Mesenchymal stem cell (in vitro differentiated cells and primary cell): ENCODE measurements around the gene LRRC19.

Experiments
- DNase-seq: peaks from one replicate; pipeline ENCODE4 v3.0.0-alpha.2; 2013
- H2AFZ ChIP-seq: one replicate; pipeline ENCODE4 v1.6.1; 2013; ENCODE audit warnings: low read depth, mild to moderate bottlenecking, control low read depth, inconsistent platforms, low read length, moderate library complexity
- H2AK5ac ChIP-seq: 2 replicates; pipeline ENCODE4 v1.6.1; 2013; ENCODE audit warnings: low read length, moderate library complexity, mild to moderate bottlenecking, inconsistent platforms; ENCODE audit not compliant: severe bottlenecking
- H2BK120ac ChIP-seq: one replicate; pipeline ENCODE4 v1.6.1; 2013; ENCODE audit warnings: low read depth, mild to moderate bottlenecking, inconsistent platforms, low read length, moderate library complexity
- H2BK12ac ChIP-seq, 2 experiments: one replicate each; pipeline ENCODE4 v1.6.1; 2013; ENCODE audit warnings: inconsistent platforms in 2 of 2, low read length in 2 of 2, mild to moderate bottlenecking in 2 of 2, moderate library complexity in 2 of 2, control low read depth in 1 of 2
- H2BK15ac ChIP-seq: one replicate; pipeline ENCODE4 v1.6.1; 2013; ENCODE audit warnings: mild to moderate bottlenecking, low read depth, inconsistent platforms; ENCODE audit not compliant: poor library complexity, severe bottlenecking
- H2BK5ac ChIP-seq: 2 replicates; pipeline ENCODE4 v1.6.1; 2013; ENCODE audit warnings: low read depth, mild to moderate bottlenecking, low read length, control low read depth, inconsistent platforms; ENCODE audit not compliant: poor library complexity, severe bottlenecking
- H3K14ac ChIP-seq, 2 experiments: one replicate each; pipeline ENCODE4 v1.6.1; 2013; ENCODE audit warnings: inconsistent platforms in 2 of 2, low read length in 2 of 2, control low read depth in 1 of 2, mild to moderate bottlenecking in 1 of 2, moderate library complexity in 1 of 2
- H3K18ac ChIP-seq, 2 experiments: one replicate each; pipeline ENCODE4 v1.6.1; 2013; ENCODE audit warnings: inconsistent platforms in 2 of 2, low read length in 2 of 2, control low read depth in 1 of 2, low read depth in 1 of 2, mild to moderate bottlenecking in 1 of 2
- H3K23ac ChIP-seq, 2 experiments: one replicate each; pipeline ENCODE4 v1.6.1; 2013; ENCODE audit warnings: inconsistent platforms in 2 of 2, low read length in 2 of 2, mild to moderate bottlenecking in 2 of 2, moderate library complexity in 2 of 2, control low read depth in 1 of 2
- H3K27ac ChIP-seq: 2 replicates; pipeline ENCODE4 v1.5.1; 2013; ENCODE audit warnings: mild to moderate bottlenecking, moderate library complexity, low read length, control low read depth, inconsistent platforms; ENCODE audit not compliant: poor library complexity, severe bottlenecking
- H3K27me3 ChIP-seq, 2 experiments: 2 replicates each; pipeline versions ENCODE4 v1.6.1 to v1.7.0; 2013; ENCODE audit warnings: low read length in 2 of 2, mild to moderate bottlenecking in 2 of 2, moderate library complexity in 2 of 2, control low read depth in 1 of 2, inconsistent platforms in 1 of 2; ENCODE audit not compliant: control insufficient read depth in 1 of 2, insufficient read depth in 1 of 2
- H3K36me3 ChIP-seq, 2 experiments: 2 replicates each; pipeline versions ENCODE4 v1.6.1 to v1.7.0; 2013; ENCODE audit warnings: low read length in 2 of 2, control low read depth in 1 of 2, inconsistent platforms in 1 of 2, low read depth in 1 of 2, mild to moderate bottlenecking in 1 of 2; ENCODE audit not compliant: insufficient read depth in 2 of 2, control insufficient read depth in 1 of 2
- H3K4ac ChIP-seq, 2 experiments: one replicate each; pipeline ENCODE4 v1.6.1; 2013; ENCODE audit warnings: inconsistent platforms in 2 of 2, low read length in 2 of 2, mild to moderate bottlenecking in 2 of 2, moderate library complexity in 2 of 2, control low read depth in 1 of 2, low read depth in 1 of 2
- H3K4me1 ChIP-seq: 2 replicates; pipeline ENCODE4 v1.6.1; 2013; ENCODE audit warnings: low read depth, low read length, control low read depth; ENCODE audit not compliant: control insufficient read depth, insufficient read depth
- H3K4me2 ChIP-seq: 2 replicates; pipeline ENCODE4 v1.6.1; 2013; ENCODE audit warnings: low read length, mild to moderate bottlenecking, inconsistent platforms; ENCODE audit not compliant: poor library complexity, severe bottlenecking
- H3K4me3 ChIP-seq, 2 experiments: 2 replicates each; pipeline versions ENCODE4 v1.5.1 to v1.7.0; 2013; ENCODE audit warnings: low read length in 2 of 2, mild to moderate bottlenecking in 2 of 2, control low read depth in 1 of 2, low read depth in 1 of 2; ENCODE audit not compliant: insufficient read depth in 1 of 2
- H3K79me1 ChIP-seq: replicated peaks from 2 replicates; pipeline ENCODE4 v1.6.1; 2013; ENCODE audit warnings: mild to moderate bottlenecking, control low read depth, low read length, inconsistent platforms; ENCODE audit not compliant: poor library complexity, severe bottlenecking
- H3K9ac ChIP-seq: 2 replicates; pipeline ENCODE4 v1.7.0; 2013; ENCODE audit warnings: mild to moderate bottlenecking, low read length, moderate library complexity
- H3K9me3 ChIP-seq: 2 replicates; pipeline ENCODE4 v1.7.0; 2013; ENCODE audit warnings: mild to moderate bottlenecking, low read length; ENCODE audit not compliant: control insufficient read depth
- H4K8ac ChIP-seq: one replicate; pipeline ENCODE4 v1.6.1; 2013; ENCODE audit warnings: inconsistent platforms, mild to moderate bottlenecking, low read length, moderate library complexity
- H4K91ac ChIP-seq: one replicate; pipeline ENCODE4 v1.6.1; 2013; ENCODE audit warnings: mild to moderate bottlenecking, low read length, inconsistent platforms
- WGBS: methylation state at CpG from one replicate; pipeline ENCODE4 v1.1.7; 2013; ENCODE audit warnings: mixed read lengths; 5-methylcytosine and 5-hydroxymethylcytosine counted together

The LRRC19 gene

DNA sequence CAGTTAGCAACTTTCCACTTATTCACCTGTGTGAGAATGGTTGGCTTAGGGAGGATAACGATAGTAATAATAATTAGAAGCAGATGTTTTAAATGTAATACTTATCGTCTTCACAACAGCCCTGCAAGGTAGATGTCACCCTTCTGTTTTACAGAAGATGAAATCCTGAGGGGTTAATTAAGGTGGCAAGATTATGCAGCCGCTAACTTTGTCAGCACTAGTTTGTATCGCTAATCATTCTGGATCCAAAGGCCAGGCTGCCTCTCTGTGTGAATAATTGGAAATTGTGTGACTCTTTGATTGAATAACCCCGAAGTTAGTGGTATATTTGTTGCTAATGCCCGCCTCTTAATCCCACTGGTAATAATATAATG lies 48.6 kb downstream of the LRRC19 start:
- Histone ChIP-seq H2BK120ac (no peak overlapping the region), H3K23ac (no peak overlapping the region), H2BK5ac (no peak overlapping the region), H3K4me1 (no peaks in the 10 kb centered on the region), H3K18ac (peak overlapping the region; percentile 25 to 40), H3K9me3 (no peaks in the 10 kb centered on the region), H3K4me3 (peak overlapping the region in 1 of 2 experiments; percentile 92), H3K27me3 (no peaks in the 10 kb centered on the region), H2BK15ac (no peak overlapping the region), H3K4ac (no peak overlapping the region), H3K36me3 (no peaks in the 10 kb centered on the region), H3K27ac (peak overlapping the region; percentile 66), H2AK5ac (no peak overlapping the region), H3K79me1 (peaks cover 9% of the 10 kb centered on the region), H4K8ac (no peak overlapping the region), H4K91ac (no peak overlapping the region), H3K4me2 (peak overlapping the region; percentile 60), H2BK12ac (no peak overlapping the region), H2AFZ (peak overlapping the region; percentile 36), H3K9ac (peak overlapping the region; percentile 99), H3K14ac (no peak overlapping the region)
- WGBS: 31% methylated on average over 3 of the region's 6 CpGs
- no peak for DNase-seq

DNA sequence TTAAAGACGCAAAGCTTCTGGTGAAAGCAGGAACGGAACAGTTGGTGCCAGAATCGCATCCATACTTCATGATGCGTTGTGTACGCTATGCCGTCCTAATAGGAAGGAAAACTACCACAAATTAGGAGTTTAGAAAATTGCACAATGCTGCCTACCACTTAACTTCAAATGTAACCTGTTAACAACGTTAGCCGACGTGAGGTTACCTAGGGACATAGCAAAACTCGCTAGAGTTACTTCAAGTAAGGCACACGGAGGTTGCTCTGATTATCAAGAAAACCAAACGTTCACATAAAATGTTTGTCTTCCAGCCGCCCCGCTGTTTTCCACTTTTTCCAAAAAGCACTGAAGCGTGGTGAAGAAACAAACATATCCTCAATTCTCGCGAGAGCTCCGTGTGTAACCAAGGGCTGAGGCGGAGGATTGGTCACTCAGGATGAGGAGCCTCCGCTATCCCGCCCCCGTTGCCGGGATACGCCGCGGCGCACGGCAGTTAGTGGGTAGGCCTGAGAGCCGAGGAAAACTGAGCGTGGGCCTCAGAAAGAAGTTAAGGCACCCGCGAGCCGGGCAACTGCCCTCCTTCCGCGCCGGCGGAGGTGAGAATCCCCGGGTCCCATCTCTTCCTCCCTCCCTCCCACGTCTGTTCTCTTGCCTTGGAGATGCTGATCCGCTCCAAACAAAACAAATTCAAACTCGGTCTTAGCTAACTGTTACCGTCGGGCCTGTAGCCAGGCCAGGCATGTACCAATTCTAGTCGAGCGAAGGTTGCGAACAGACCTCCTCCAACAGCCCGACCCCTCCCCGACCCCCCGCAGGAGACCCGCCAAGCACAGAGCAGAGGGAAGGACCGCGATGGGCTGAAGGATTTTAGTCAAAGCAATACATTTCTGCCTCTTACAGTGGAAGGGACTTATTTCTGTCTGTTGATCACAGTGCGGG lies 49.3 kb downstream of the LRRC19 start, which contains the start of gene IFT74:
TSS of gene IFT74 (plus strand) at position 492 of the 939 bp plus-strand sequence. CDS start 5,556 bp downstream, outside the sequence.
- H3K79me1 ChIP-seq: peaks cover 8% of the 10 kb centered on the region

GRCh38 chr9:26955222-26955903 lies 50.1 kb downstream of the LRRC19 start:
- no peaks in the 10 kb centered on the region for H3K36me3 ChIP-seq
- no peak overlapping the region for H2BK5ac ChIP-seq
- peaks cover 8% of the 10 kb centered on the region for H3K79me1 ChIP-seq
- no peak overlapping the region for H3K14ac ChIP-seq
- H3K4me2 ChIP-seq: peak overlapping the region; percentile 73
- H3K27ac ChIP-seq: no peak overlapping the region
- H3K4me3 ChIP-seq: peak overlapping the region in 1 of 2 experiments; percentile 92
- WGBS: 75% methylated on average over 3 of the region's 4 CpGs
- peak overlapping the region; percentile 61 for H2AFZ ChIP-seq
- H3K9ac ChIP-seq: peak overlapping the region; percentile 99
- H4K91ac ChIP-seq: no peak overlapping the region
- no peaks in the 10 kb centered on the region for H3K9me3 ChIP-seq
- no peak overlapping the region for H3K4ac ChIP-seq
- H2AK5ac ChIP-seq: no peak overlapping the region
- H2BK15ac ChIP-seq: no peak overlapping the region
- H2BK12ac ChIP-seq: no peak overlapping the region
- H3K18ac ChIP-seq: no peak overlapping the region
- DNase-seq: peak; percentile 26
- no peak overlapping the region for H2BK120ac ChIP-seq
- H3K27me3 ChIP-seq: no peaks in the 10 kb centered on the region
- H3K23ac ChIP-seq: no peak overlapping the region
- no peak overlapping the region for H4K8ac ChIP-seq
- H3K4me1 ChIP-seq: no peaks in the 10 kb centered on the region

More for the DNA sequence above, 49.3 kb downstream of the LRRC19 start, which contains the start of gene IFT74:
- no peak within 1 kb of the TSS for H2BK120ac ChIP-seq
- H3K9me3 ChIP-seq: no peaks in the 10 kb centered on the region
- H3K4me1 ChIP-seq: no peaks in the 10 kb centered on the region
- no peak within 1 kb of the TSS for H3K23ac ChIP-seq
- H2BK12ac ChIP-seq: no peak within 1 kb of the TSS
- peak within 1 kb of the TSS; percentile 34 for H2BK5ac ChIP-seq
- H3K4me2 ChIP-seq: peak within 1 kb of the TSS; percentile 73
- no peak within 1 kb of the TSS for H2AK5ac ChIP-seq
- DNase-seq: peak; percentile 99
- no peaks in the 10 kb centered on the region for H3K27me3 ChIP-seq
- 3% methylated on average over 51 of the region's 53 CpGs for WGBS
- peak within 1 kb of the TSS; percentile 27 to 60 for H3K4ac ChIP-seq
- peak within 1 kb of the TSS; percentile 81 for H3K27ac ChIP-seq
- peak within 1 kb of the TSS; percentile 11 for H4K91ac ChIP-seq
- H3K36me3 ChIP-seq: no peaks in the 10 kb centered on the region
- peak within 1 kb of the TSS; percentile 61 for H2AFZ ChIP-seq
- peak within 1 kb of the TSS; percentile 83 for H4K8ac ChIP-seq
- peak within 1 kb of the TSS in 1 of 2 experiments; percentile 53 for H3K14ac ChIP-seq
- H3K4me3 ChIP-seq: peak within 1 kb of the TSS; percentile 64 to 92
- H3K9ac ChIP-seq: peak within 1 kb of the TSS; percentile 99
- no peak within 1 kb of the TSS for H2BK15ac ChIP-seq
- peak within 1 kb of the TSS; percentile 47 to 72 for H3K18ac ChIP-seq

DNA sequence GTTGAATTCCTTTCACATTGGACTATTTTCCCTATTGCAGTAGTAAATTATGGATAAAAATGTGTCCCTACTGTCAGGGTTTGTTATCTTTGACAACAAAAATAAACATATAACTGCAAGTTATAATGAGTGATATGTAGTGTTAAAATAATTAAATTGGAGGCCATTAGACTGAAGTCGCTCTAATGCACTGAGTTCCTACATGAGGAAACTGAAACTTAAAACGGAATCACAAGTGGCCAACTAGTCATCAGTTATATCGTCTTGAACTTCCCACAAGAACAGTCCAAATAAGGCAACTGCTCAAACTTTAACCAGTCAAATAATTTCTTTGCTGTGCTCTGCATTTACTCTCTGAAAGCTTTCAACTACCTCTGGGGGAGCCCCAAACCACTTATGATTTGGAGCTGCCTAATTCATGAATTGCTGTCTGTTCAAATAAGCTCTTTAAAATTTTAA lies 51.4 kb downstream of the LRRC19 start:
- H3K4ac ChIP-seq: no peak overlapping the region
- no peaks in the 10 kb centered on the region for H3K36me3 ChIP-seq
- no peak overlapping the region for H3K4me3 ChIP-seq
- no peak overlapping the region for H2BK15ac ChIP-seq
- WGBS: 87% methylated on average over 3 of the region's 3 CpGs
- H2AFZ ChIP-seq: no peak overlapping the region
- no peak overlapping the region for H3K27ac ChIP-seq
- H3K79me1 ChIP-seq: peaks cover 7% of the 10 kb centered on the region
- no peaks in the 10 kb centered on the region for H3K4me1 ChIP-seq
- H2BK120ac ChIP-seq: no peak overlapping the region
- no peaks in the 10 kb centered on the region for H3K9me3 ChIP-seq
- H3K23ac ChIP-seq: no peak overlapping the region
- no peak overlapping the region for H4K91ac ChIP-seq
- no peaks in the 10 kb centered on the region for H3K27me3 ChIP-seq
- no peak overlapping the region for H3K9ac ChIP-seq
- H4K8ac ChIP-seq: no peak overlapping the region
- peak; percentile 30 for DNase-seq
- no peak overlapping the region for H3K18ac ChIP-seq
- H3K4me2 ChIP-seq: no peak overlapping the region
- no peak overlapping the region for H3K14ac ChIP-seq
- no peak overlapping the region for H2BK5ac ChIP-seq
- no peak overlapping the region for H2AK5ac ChIP-seq
- H2BK12ac ChIP-seq: no peak overlapping the region
